AG09319 (cell line): Measurements from ENCODE around the gene C16orf95.

Source experiments
- DNase-seq: peaks from one replicate; pipeline ENCODE4 v3.0.0-alpha.2; 2010; ENCODE audit warnings: low read depth; ENCODE audit errors: extremely low read depth
- CTCF ChIP-seq: IDR thresholded peaks from 2 replicates; pipeline ENCODE4 v1.5.1; 2011; ENCODE audit warnings: low read depth, mild to moderate bottlenecking, inconsistent platforms, low read length, moderate library complexity

The C16orf95 gene

GRCh38 chr16:87310610-87311009, 6.6 kb downstream of the C16orf95 start:
- no peak for DNase-seq
- TF ChIP-seq CTCF = no peak

- DNase-seq = no peak
- no peak for TF ChIP-seq CTCF
These were observed 7.3 kb downstream of the C16orf95 start for GRCh38 chr16:87309620-87310525.

- no peak for TF ChIP-seq CTCF
- no peak for DNase-seq
These were observed 8.4 kb downstream of the C16orf95 start for GRCh38 chr16:87308826-87309225.

- no peak for TF ChIP-seq CTCF
- no peak for DNase-seq
These were observed 10.7 kb downstream of the C16orf95 start for GRCh38 chr16:87306516-87306915.

GRCh38 chr16:87305505-87306391, 11.4 kb downstream of the C16orf95 start:
- peak; percentile 25 for DNase-seq

GRCh38 chr16:87304951-87305350, 12.2 kb downstream of the C16orf95 start:
- TF ChIP-seq CTCF = no peak

More at GRCh38 chr16:87305505-87306391, 11.4 kb downstream of the C16orf95 start:
- peak; percentile 29 for TF ChIP-seq CTCF

More at GRCh38 chr16:87304951-87305350, 12.2 kb downstream of the C16orf95 start:
- no peak for DNase-seq
